DOHH2 (cell line): ENCODE results near the gene ADGRG4.

Experiments
- H3F3A ChIP-seq: fragments of 200-600 bp; sonication (generic), shearing (Covaris generic); 2 replicates; pipeline ENCODE4 v1.6.0; 2016; ENCODE audit warnings: antibody characterized with exemption, mild to moderate bottlenecking; ENCODE audit not compliant: control insufficient read depth, insufficient read depth
- H3K27ac ChIP-seq: fragments of 200-600 bp; sonication (generic); 2 replicates; pipeline ENCODE4 v1.5.1; 2014; ENCODE audit warnings: low read depth, mild to moderate bottlenecking, low read length, moderate library complexity
- H3K27me3 ChIP-seq: fragments of 200-600 bp; sonication (generic); 2 replicates; pipeline ENCODE4 v1.6.1; 2014; ENCODE audit warnings: mild to moderate bottlenecking, low read length, mixed read lengths; ENCODE audit not compliant: control insufficient read depth
- H3K36me3 ChIP-seq: fragments of 200-600 bp; sonication (generic); 2 replicates; pipeline ENCODE4 v1.6.1; 2014; ENCODE audit warnings: mild to moderate bottlenecking, low read length, moderate library complexity, mixed read lengths; ENCODE audit not compliant: control insufficient read depth
- H3K4me1 ChIP-seq: fragments of 200-600 bp; sonication (generic); 2 replicates; pipeline ENCODE4 v1.6.1; 2014; ENCODE audit warnings: mild to moderate bottlenecking, low read length, mixed read lengths; ENCODE audit not compliant: control insufficient read depth
- H3K4me2 ChIP-seq: fragments of 200-600 bp; sonication (generic); 2 replicates; pipeline ENCODE4 v1.6.0; 2014; ENCODE audit warnings: mild to moderate bottlenecking, low read length, moderate library complexity
- H3K4me3 ChIP-seq: fragments of 200-600 bp; sonication (generic); 2 replicates; pipeline ENCODE4 v1.5.1; 2014; ENCODE audit warnings: mild to moderate bottlenecking, low read length, mixed read lengths
- H3K79me2 ChIP-seq: fragments of 200-600 bp; sonication (generic); 2 replicates; pipeline ENCODE4 v1.6.1; 2014; ENCODE audit warnings: mild to moderate bottlenecking, low read length, mixed read lengths; ENCODE audit not compliant: control insufficient read depth
- H3K9me2 ChIP-seq: fragments of 200-600 bp; sonication (generic); replicated peaks from 2 replicates; pipeline ENCODE4 v1.6.1; 2014; ENCODE audit warnings: mild to moderate bottlenecking, low read length, mixed read lengths; ENCODE audit not compliant: control insufficient read depth
- H3K9me3 ChIP-seq: fragments of 200-600 bp; sonication (generic); 2 replicates; pipeline ENCODE4 v1.6.1; 2014; ENCODE audit warnings: antibody characterized with exemption, low read length, mixed read lengths; ENCODE audit not compliant: control insufficient read depth, insufficient read depth
- H4K20me1 ChIP-seq: fragments of 200-600 bp; sonication (generic); 2 replicates; pipeline ENCODE4 v1.6.0; 2014; ENCODE audit warnings: low read depth, mild to moderate bottlenecking, antibody characterized with exemption, low read length, moderate library complexity; ENCODE audit not compliant: control insufficient read depth, insufficient read depth
- CTCF ChIP-seq: fragments of 200-600 bp; sonication (generic); IDR thresholded peaks from one replicate; pipeline ENCODE4 v1.5.1; 2014; ENCODE audit warnings: antibody characterized with exemption, mild to moderate bottlenecking, low read depth, low read length; ENCODE audit not compliant: poor library complexity, severe bottlenecking
- EZH2phosphoT487 ChIP-seq: fragments of 200-600 bp; sonication (generic); IDR thresholded peaks from 2 replicates; pipeline ENCODE4 v1.6.1; 2017; ENCODE audit warnings: borderline replicate concordance, mild to moderate bottlenecking, antibody characterized with exemption, low read length, moderate library complexity, mixed read lengths

Gene ADGRG4

GRCh38 chrX:136304493-136304892 is 3.7 kb downstream of the ADGRG4 start:
- H3F3A ChIP-seq: no peaks in the 10 kb centered on the region
- H4K20me1 ChIP-seq: no peaks in the 10 kb centered on the region
- H3K9me2 ChIP-seq: no peaks in the 10 kb centered on the region
- no peaks in the 10 kb centered on the region for H3K9me3 ChIP-seq
- H3K4me2 ChIP-seq: no peak overlapping the region
- H3K79me2 ChIP-seq: no peaks in the 10 kb centered on the region
- H3K4me1 ChIP-seq: no peaks in the 10 kb centered on the region
- TF ChIP-seq EZH2phosphoT487 (no peak), CTCF (no peak)
- no peak overlapping the region for H3K27ac ChIP-seq
- H3K4me3 ChIP-seq: no peak overlapping the region
- no peaks in the 10 kb centered on the region for H3K27me3 ChIP-seq
- H3K36me3 ChIP-seq: no peaks in the 10 kb centered on the region

GRCh38 chrX:136306182-136306581 is 5.4 kb downstream of the ADGRG4 start:
- no peaks in the 10 kb centered on the region for H3K9me3 ChIP-seq
- TF ChIP-seq EZH2phosphoT487 (no peak), CTCF (no peak)
- H3K27ac ChIP-seq: no peak overlapping the region
- H3K36me3 ChIP-seq: no peaks in the 10 kb centered on the region
- H3K9me2 ChIP-seq: no peaks in the 10 kb centered on the region
- no peaks in the 10 kb centered on the region for H3K4me1 ChIP-seq
- no peaks in the 10 kb centered on the region for H3F3A ChIP-seq
- H3K4me2 ChIP-seq: no peak overlapping the region
- H3K79me2 ChIP-seq: no peaks in the 10 kb centered on the region
- no peak overlapping the region for H3K4me3 ChIP-seq
- H4K20me1 ChIP-seq: no peaks in the 10 kb centered on the region
- no peaks in the 10 kb centered on the region for H3K27me3 ChIP-seq

- no peaks in the 10 kb centered on the region for H3K9me2 ChIP-seq
- no peaks in the 10 kb centered on the region for H3K36me3 ChIP-seq
- no peaks in the 10 kb centered on the region for H3K27me3 ChIP-seq
- no peak overlapping the region for H3K4me3 ChIP-seq
- H3K79me2 ChIP-seq: no peaks in the 10 kb centered on the region
- TF ChIP-seq EZH2phosphoT487 (no peak), CTCF (no peak)
- H3K4me1 ChIP-seq: no peaks in the 10 kb centered on the region
- H4K20me1 ChIP-seq: no peaks in the 10 kb centered on the region
- H3K4me2 ChIP-seq: no peak overlapping the region
- no peaks in the 10 kb centered on the region for H3F3A ChIP-seq
- H3K9me3 ChIP-seq: no peaks in the 10 kb centered on the region
- no peak overlapping the region for H3K27ac ChIP-seq
These were observed 6.7 kb downstream of the ADGRG4 start for GRCh38 chrX:136307471-136307870.

GRCh38 chrX:136310411-136310810 is 9.6 kb downstream of the ADGRG4 start:
- no peaks in the 10 kb centered on the region for H3K27me3 ChIP-seq
- H3K4me1 ChIP-seq: no peaks in the 10 kb centered on the region
- no peak overlapping the region for H3K4me2 ChIP-seq
- no peaks in the 10 kb centered on the region for H3K79me2 ChIP-seq
- H4K20me1 ChIP-seq: no peaks in the 10 kb centered on the region
- H3K36me3 ChIP-seq: no peaks in the 10 kb centered on the region
- no peaks in the 10 kb centered on the region for H3K9me2 ChIP-seq
- H3F3A ChIP-seq: no peaks in the 10 kb centered on the region
- no peak for TF ChIP-seq EZH2phosphoT487
- no peak for TF ChIP-seq CTCF
- H3K4me3 ChIP-seq: no peak overlapping the region
- no peak overlapping the region for H3K27ac ChIP-seq
- no peaks in the 10 kb centered on the region for H3K9me3 ChIP-seq
